Measurements from ENCODE around the gene PTPN3.

Gene PTPN3

GRCh38 chr9:109537288-109537687 is 39.2 kb upstream of the PTPN3 start:
- ATAC-seq: no peak
- TF ChIP-seq BACH2 (CRISPR knock-in tag; IDR thresholded peaks at IDR 0.05; ENCODE audit: borderline replicate concordance): no peak
- no peak for TF ChIP-seq SNAI2 (CRISPR knock-in tag; IDR thresholded peaks at IDR 0.05)
- TF ChIP-seq, protein P1, sequence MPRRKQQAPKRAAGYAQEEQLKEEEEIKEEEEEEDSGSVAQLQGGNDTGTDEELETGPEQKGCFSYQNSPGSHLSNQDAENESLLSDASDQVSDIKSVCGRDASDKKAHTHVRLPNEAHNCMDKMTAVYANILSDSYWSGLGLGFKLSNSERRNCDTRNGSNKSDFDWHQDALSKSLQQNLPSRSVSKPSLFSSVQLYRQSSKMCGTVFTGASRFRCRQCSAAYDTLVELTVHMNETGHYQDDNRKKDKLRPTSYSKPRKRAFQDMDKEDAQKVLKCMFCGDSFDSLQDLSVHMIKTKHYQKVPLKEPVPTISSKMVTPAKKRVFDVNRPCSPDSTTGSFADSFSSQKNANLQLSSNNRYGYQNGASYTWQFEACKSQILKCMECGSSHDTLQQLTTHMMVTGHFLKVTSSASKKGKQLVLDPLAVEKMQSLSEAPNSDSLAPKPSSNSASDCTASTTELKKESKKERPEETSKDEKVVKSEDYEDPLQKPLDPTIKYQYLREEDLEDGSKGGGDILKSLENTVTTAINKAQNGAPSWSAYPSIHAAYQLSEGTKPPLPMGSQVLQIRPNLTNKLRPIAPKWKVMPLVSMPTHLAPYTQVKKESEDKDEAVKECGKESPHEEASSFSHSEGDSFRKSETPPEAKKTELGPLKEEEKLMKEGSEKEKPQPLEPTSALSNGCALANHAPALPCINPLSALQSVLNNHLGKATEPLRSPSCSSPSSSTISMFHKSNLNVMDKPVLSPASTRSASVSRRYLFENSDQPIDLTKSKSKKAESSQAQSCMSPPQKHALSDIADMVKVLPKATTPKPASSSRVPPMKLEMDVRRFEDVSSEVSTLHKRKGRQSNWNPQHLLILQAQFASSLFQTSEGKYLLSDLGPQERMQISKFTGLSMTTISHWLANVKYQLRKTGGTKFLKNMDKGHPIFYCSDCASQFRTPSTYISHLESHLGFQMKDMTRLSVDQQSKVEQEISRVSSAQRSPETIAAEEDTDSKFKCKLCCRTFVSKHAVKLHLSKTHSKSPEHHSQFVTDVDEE (CRISPR knock-in tag; IDR thresholded peaks at IDR 0.05): no peak
- TF ChIP-seq POU6F1 (CRISPR knock-in tag; IDR thresholded peaks at IDR 0.05; ENCODE audit: borderline replicate concordance, low read depth): no peak
- no peak for TF ChIP-seq TCF4 (CRISPR knock-in tag; IDR thresholded peaks at IDR 0.05; ENCODE audit: borderline replicate concordance)
- no peak for TF ChIP-seq GLIS3 (CRISPR knock-in tag; IDR thresholded peaks at IDR 0.05)
- TF ChIP-seq, protein P2, sequence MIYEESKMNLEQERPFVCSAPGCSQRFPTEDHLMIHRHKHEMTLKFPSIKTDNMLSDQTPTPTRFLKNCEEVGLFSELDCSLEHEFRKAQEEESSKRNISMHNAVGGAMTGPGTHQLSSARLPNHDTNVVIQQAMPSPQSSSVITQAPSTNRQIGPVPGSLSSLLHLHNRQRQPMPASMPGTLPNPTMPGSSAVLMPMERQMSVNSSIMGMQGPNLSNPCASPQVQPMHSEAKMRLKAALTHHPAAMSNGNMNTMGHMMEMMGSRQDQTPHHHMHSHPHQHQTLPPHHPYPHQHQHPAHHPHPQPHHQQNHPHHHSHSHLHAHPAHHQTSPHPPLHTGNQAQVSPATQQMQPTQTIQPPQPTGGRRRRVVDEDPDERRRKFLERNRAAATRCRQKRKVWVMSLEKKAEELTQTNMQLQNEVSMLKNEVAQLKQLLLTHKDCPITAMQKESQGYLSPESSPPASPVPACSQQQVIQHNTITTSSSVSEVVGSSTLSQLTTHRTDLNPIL (CRISPR knock-in tag; IDR thresholded peaks at IDR 0.05; ENCODE audit: low read depth): no peak
- TF ChIP-seq PPARA (CRISPR knock-in tag; IDR thresholded peaks at IDR 0.05; ENCODE audit: borderline replicate concordance): no peak
- no peak for TF ChIP-seq ZC3H10 (CRISPR knock-in tag; IDR thresholded peaks at IDR 0.05)
- no peak for TF ChIP-seq TOX (CRISPR knock-in tag; IDR thresholded peaks at IDR 0.05; ENCODE audit: borderline replicate concordance)
- TF ChIP-seq ARNTL (CRISPR knock-in tag; IDR thresholded peaks at IDR 0.05; ENCODE audit: borderline replicate concordance, low read depth): no peak
- TF ChIP-seq ZFP3 (CRISPR knock-in tag; IDR thresholded peaks at IDR 0.05): no peak

- ATAC-seq: no peak
Observed at GRCh38 chr9:109536859-109537258, 38.8 kb upstream of the PTPN3 start.

DNA sequence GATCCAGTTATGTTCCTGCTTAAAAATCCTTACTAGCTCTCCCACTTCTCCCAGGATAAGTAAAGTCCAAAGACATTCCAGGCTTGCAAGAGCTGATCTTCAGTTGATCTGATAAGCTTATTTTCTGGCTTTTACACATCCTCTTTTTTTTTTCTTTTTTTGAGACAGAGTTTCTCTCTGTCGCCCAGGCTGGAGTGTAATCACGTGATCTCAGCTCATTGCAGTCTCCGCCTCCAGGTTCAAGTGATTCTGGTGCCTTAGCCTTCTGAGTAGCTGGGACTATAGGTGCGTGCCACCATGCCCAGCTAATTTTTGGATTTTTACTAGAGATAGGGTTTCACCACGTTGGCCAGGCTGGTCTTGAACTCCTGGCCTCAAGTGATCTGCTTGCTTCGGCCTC is 37.3 kb upstream of the PTPN3 start:
- TF ChIP-seq, protein P1 (CRISPR knock-in tag; IDR thresholded peaks at IDR 0.05): no peak
- TF ChIP-seq SNAI2 (CRISPR knock-in tag; IDR thresholded peaks at IDR 0.05) (no peak), ZNF565 (CRISPR knock-in tag; conservative IDR thresholded peaks at IDR 0.05; ENCODE audit: low read depth) (no peak), TCF4 (CRISPR knock-in tag; IDR thresholded peaks at IDR 0.05; ENCODE audit: borderline replicate concordance) (no peak), GLIS3 (CRISPR knock-in tag; IDR thresholded peaks at IDR 0.05) (no peak), RARB (CRISPR knock-in tag; IDR thresholded peaks at IDR 0.05) (no peak)
- TF ChIP-seq, protein P3, sequence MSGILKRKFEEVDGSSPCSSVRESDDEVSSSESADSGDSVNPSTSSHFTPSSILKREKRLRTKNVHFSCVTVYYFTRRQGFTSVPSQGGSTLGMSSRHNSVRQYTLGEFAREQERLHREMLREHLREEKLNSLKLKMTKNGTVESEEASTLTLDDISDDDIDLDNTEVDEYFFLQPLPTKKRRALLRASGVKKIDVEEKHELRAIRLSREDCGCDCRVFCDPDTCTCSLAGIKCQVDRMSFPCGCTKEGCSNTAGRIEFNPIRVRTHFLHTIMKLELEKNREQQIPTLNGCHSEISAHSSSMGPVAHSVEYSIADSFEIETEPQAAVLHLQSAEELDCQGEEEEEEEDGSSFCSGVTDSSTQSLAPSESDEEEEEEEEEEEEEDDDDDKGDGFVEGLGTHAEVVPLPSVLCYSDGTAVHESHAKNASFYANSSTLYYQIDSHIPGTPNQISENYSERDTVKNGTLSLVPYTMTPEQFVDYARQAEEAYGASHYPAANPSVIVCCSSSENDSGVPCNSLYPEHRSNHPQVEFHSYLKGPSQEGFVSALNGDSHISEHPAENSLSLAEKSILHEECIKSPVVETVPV (CRISPR knock-in tag; IDR thresholded peaks at IDR 0.05): no peak

More at GRCh38 chr9:109536859-109537258, 38.8 kb upstream of the PTPN3 start:
- no peak for TF ChIP-seq ZFP3 (CRISPR knock-in tag; IDR thresholded peaks at IDR 0.05)

GRCh38 chr9:109534151-109534550 is 36.0 kb upstream of the PTPN3 start:
- ATAC-seq: no peak
- TF ChIP-seq GLIS3 (CRISPR knock-in tag; IDR thresholded peaks at IDR 0.05) (no peak), PATZ1 (CRISPR knock-in tag; IDR thresholded peaks at IDR 0.05; ENCODE audit: borderline replicate concordance) (no peak), ZFP30 (CRISPR knock-in tag; IDR thresholded peaks at IDR 0.05) (no peak), ZNF8 (CRISPR knock-in tag; IDR thresholded peaks at IDR 0.05) (no peak), ZFP3 (CRISPR knock-in tag; IDR thresholded peaks at IDR 0.05) (no peak), ZC3H10 (CRISPR knock-in tag; IDR thresholded peaks at IDR 0.05) (no peak), ZNF565 (CRISPR knock-in tag; conservative IDR thresholded peaks at IDR 0.05; ENCODE audit: low read depth) (no peak), SNAI2 (CRISPR knock-in tag; IDR thresholded peaks at IDR 0.05) (no peak), ISL1 (CRISPR knock-in tag; IDR thresholded peaks at IDR 0.05) (no peak), POU6F1 (CRISPR knock-in tag; IDR thresholded peaks at IDR 0.05; ENCODE audit: borderline replicate concordance, low read depth) (no peak), CSDC2 (CRISPR knock-in tag; IDR thresholded peaks at IDR 0.05) (no peak)
- TF ChIP-seq, protein P2 (CRISPR knock-in tag; IDR thresholded peaks at IDR 0.05; ENCODE audit: low read depth): no peak

More for the DNA sequence above, 37.3 kb upstream of the PTPN3 start:
- ATAC-seq: no peak
